Measurements from ENCODE around the gene TM9SF2. TPM values are rescaled to one million over a fixed set of nuclear protein-coding genes. Genes with fewer than 3 reads are reported as not detected.
"Not testable (repeated sequence)": the region's sequence is repeated elsewhere in the genome, so short reads cannot be mapped to it uniquely, and the experiment has no call there.

Gene TM9SF2
- polyA plus RNA-seq, 1 donor, result 71.0 TPM

GRCh38 chr13:99491750-99492149 is 9.5 kb upstream of the TM9SF2 start:
- not testable (repeated sequence) for DNase-seq (ENCODE audit: low read depth)

GRCh38 chr13:99495466-99496183 is 5.6 kb upstream of the TM9SF2 start:
- DNase-seq (ENCODE audit: low read depth), result no peak

GRCh38 chr13:99496184-99497142 is 4.8 kb upstream of the TM9SF2 start:
- DNase-seq (ENCODE audit: low read depth), result no peak

- DNase-seq (ENCODE audit: low read depth), result peak; percentile 93
Measured at GRCh38 chr13:99498171-99499161, 2.8 kb upstream of the TM9SF2 start.

- no peak for DNase-seq (ENCODE audit: low read depth)
Measured at GRCh38 chr13:99500839-99501183, 461 bp upstream of the TM9SF2 start.

- no peak for DNase-seq (ENCODE audit: low read depth)
Measured at GRCh38 chr13:99501848-99502301, 603 bp downstream of the TM9SF2 start.

- no peak for DNase-seq (ENCODE audit: low read depth)
Measured at GRCh38 chr13:99505814-99506269, 4.6 kb downstream of the TM9SF2 start.

- no peak for DNase-seq (ENCODE audit: low read depth)
Measured at GRCh38 chr13:99506634-99507033, 5.4 kb downstream of the TM9SF2 start.

- DNase-seq (ENCODE audit: low read depth), result no peak
Measured at GRCh38 chr13:99507054-99507453, 5.8 kb downstream of the TM9SF2 start.

- no peak for DNase-seq (ENCODE audit: low read depth)
Measured at GRCh38 chr13:99507551-99507950, 6.3 kb downstream of the TM9SF2 start.

GRCh38 chr13:99507986-99508385 is 6.7 kb downstream of the TM9SF2 start:
- no peak for DNase-seq (ENCODE audit: low read depth)

GRCh38 chr13:99509479-99509878 is 8.2 kb downstream of the TM9SF2 start:
- DNase-seq (ENCODE audit: low read depth), result no peak

GRCh38 chr13:99514801-99515200 is 13.5 kb downstream of the TM9SF2 start:
- DNase-seq (ENCODE audit: low read depth), result no peak

- no peak for DNase-seq (ENCODE audit: low read depth)
Measured at GRCh38 chr13:99516153-99516929, 15.1 kb downstream of the TM9SF2 start.

- DNase-seq (ENCODE audit: low read depth), result no peak
Measured at GRCh38 chr13:99517577-99517976, 16.3 kb downstream of the TM9SF2 start.

- no peak for DNase-seq (ENCODE audit: low read depth)
Measured at GRCh38 chr13:99517984-99518383, 16.7 kb downstream of the TM9SF2 start.

GRCh38 chr13:99522298-99522697 is 21.0 kb downstream of the TM9SF2 start:
- DNase-seq (ENCODE audit: low read depth), result no peak

GRCh38 chr13:99523838-99524237 is 22.6 kb downstream of the TM9SF2 start:
- no peak for DNase-seq (ENCODE audit: low read depth)

- DNase-seq (ENCODE audit: low read depth), result no peak
Measured at GRCh38 chr13:99525967-99526366, 24.7 kb downstream of the TM9SF2 start.

GRCh38 chr13:99526549-99526948 is 25.3 kb downstream of the TM9SF2 start:
- DNase-seq (ENCODE audit: low read depth), result no peak

GRCh38 chr13:99527301-99527700 is 26.0 kb downstream of the TM9SF2 start:
- DNase-seq (ENCODE audit: low read depth), result no peak

Data from forelimb muscle (tissue), 1 donor.